ENCODE results near the gene PRKCB.

GRCh38 chr16:24077292-24077691 is 241.5 kb downstream of the PRKCB start:
- TF ChIP-seq, protein P1, sequence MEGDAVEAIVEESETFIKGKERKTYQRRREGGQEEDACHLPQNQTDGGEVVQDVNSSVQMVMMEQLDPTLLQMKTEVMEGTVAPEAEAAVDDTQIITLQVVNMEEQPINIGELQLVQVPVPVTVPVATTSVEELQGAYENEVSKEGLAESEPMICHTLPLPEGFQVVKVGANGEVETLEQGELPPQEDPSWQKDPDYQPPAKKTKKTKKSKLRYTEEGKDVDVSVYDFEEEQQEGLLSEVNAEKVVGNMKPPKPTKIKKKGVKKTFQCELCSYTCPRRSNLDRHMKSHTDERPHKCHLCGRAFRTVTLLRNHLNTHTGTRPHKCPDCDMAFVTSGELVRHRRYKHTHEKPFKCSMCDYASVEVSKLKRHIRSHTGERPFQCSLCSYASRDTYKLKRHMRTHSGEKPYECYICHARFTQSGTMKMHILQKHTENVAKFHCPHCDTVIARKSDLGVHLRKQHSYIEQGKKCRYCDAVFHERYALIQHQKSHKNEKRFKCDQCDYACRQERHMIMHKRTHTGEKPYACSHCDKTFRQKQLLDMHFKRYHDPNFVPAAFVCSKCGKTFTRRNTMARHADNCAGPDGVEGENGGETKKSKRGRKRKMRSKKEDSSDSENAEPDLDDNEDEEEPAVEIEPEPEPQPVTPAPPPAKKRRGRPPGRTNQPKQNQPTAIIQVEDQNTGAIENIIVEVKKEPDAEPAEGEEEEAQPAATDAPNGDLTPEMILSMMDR (IDR thresholded peaks at IDR 0.05) = no peak
- no peak for TF ChIP-seq POLR2A (IDR thresholded peaks at IDR 0.05)

All from upper lobe of left lung (tissue), 4 donors.